Upper lobe of left lung (tissue), 6 donors: ENCODE results near the gene GSN. TPM values are rescaled to one million over a fixed set of nuclear protein-coding genes. Genes with fewer than 3 reads are reported as not detected.

Experiments
- ATAC-seq, 2 donors: fragments of 200-7000 bp; cut with Tn5 transposase; one replicate each; pipeline ENCODE4 v1.9.1; 2022; ENCODE audit warnings: mild to moderate bottlenecking in 2 of 2, moderate library complexity in 2 of 2; ENCODE audit not compliant: low FRiP score in 2 of 2
- DNase-seq, 2 donors: peaks; one replicate each; pipeline ENCODE4 v3.0.0-alpha.2; 2019 to 2020
- H3K27ac ChIP-seq, 4 donors: fragments of 200-600 bp; sonication (generic); one replicate each; pipeline ENCODE4 v1.5.1; 2016 to 2019
- H3K27me3 ChIP-seq, 4 donors: fragments of 200-600 bp; sonication (generic); one replicate each; pipeline ENCODE4 v1.5.1; 2017 to 2019
- H3K36me3 ChIP-seq, 4 donors: fragments of 200-600 bp; sonication (generic); one replicate each; pipeline ENCODE4 v1.5.1; 2016 to 2019
- H3K4me1 ChIP-seq, 4 donors: fragments of 200-600 bp; sonication (generic); one replicate each; pipeline ENCODE4 v1.5.1; 2018 to 2019
- H3K4me3 ChIP-seq, 4 donors: fragments of 200-600 bp; sonication (generic); one replicate each; pipeline ENCODE4 v1.5.1; 2017 to 2019; ENCODE audit warnings: mild to moderate bottlenecking in 2 of 4, moderate library complexity in 1 of 4
- H3K9me3 ChIP-seq, 4 donors: fragments of 200-600 bp; sonication (generic); one replicate each; pipeline ENCODE4 v1.5.1; 2018 to 2019
- EP300 ChIP-seq, 4 donors: sonication (generic); formaldehyde crosslinking; IDR thresholded peaks; one replicate each; pipeline ENCODE4 v1.5.1; 2017; ENCODE audit warnings: antibody characterized with exemption in 4 of 4, control low read depth in 2 of 4
- POLR2A ChIP-seq, 4 donors: fragments of 450-650 bp; IDR thresholded peaks; one replicate each; pipeline ENCODE4 v1.5.1; 2016 to 2017; ENCODE audit warnings: antibody characterized with exemption in 4 of 4, mild to moderate bottlenecking in 2 of 4
- POLR2AphosphoS5 ChIP-seq, 2 donors: sonication (generic); formaldehyde crosslinking; IDR thresholded peaks; one replicate each; pipeline ENCODE4 v1.5.1; 2017; ENCODE audit warnings: antibody characterized with exemption in 2 of 2
- WGBS, 2 donors: methylation state at CpG; one replicate each; pipeline ENCODE4 v1.1.5; 2017 to 2018; 5-methylcytosine and 5-hydroxymethylcytosine counted together
- total RNA-seq, 6 donors: library from RNA; depleted of rRNA in 4 of 6; stranded (reverse); fragments of >200 nt in 4 of 6; gene quantifications; one replicate each; pipeline versions ENCODE4 v1.1.0 to v1.2.1, GENCODE V29; 2016 to 2021
- TF ChIP-seq, protein P1 (sequence below), 6 experiments: fragments of 450-650 bp in 4 of 6; fragments of 200-600 bp in 2 of 6; sonication (generic) in 2 of 6; IDR thresholded peaks; one replicate each; pipeline ENCODE4 v1.5.1; 2016 to 2019; ENCODE audit warnings: antibody characterized with exemption in 6 of 6
- donor health status: DM: no; HTN: no; CAD: no; lungs with moderate emphysema.
- donor health status: DM: no; HTN: yes; CAD: no; lungs with severe emphysema.

The GSN gene
- total RNA-seq, 6 donors from 2014 or later: 217 to 935 (median 648) TPM

DNA sequence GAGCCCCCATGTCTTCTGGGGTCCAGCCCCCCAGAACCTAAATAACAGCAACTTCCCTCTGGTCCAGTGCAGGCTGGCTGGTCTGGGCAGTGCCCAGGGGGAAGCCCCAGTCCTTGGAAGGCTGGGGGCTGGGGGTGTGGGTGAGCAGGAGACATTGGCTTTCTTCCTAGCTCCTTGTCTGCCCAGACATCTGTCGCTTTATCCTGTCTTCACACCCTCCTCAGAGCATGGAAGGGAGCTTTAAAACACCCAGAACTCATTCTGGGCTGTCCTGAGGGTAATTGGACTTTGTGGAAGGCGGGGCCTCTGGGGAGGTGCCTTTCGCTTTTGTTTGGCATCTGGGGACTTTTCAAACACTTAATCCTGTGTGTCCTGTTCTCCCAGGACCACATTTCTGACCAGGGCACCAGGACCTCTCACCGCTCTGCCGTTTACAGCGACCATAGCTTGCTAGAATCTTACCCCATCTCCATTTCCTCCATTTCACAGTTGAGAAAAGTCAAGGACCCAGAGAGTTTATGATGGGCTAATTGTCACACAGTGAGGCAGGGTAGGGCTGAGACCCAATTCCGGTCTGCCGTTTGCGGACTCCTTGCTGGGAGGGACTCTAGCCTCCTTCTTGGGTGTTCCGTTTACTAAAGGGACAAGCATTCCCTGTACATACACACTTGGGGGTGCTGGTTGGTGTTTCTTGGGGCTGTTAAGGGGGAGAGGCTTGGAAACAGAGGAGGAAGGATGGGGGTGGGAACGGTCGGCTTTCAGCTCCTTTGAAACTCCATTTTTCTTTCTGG, 1.1 kb downstream of the GSN start:
- ATAC-seq: peak; percentile 9 to 70
- Histone ChIP-seq H3K27me3 (no peaks in the 10 kb centered on the region), H3K27ac (peak overlapping the region; percentile 71 to 95 (median 87)), H3K4me3 (peak overlapping the region; percentile 65 to 89 (median 79)), H3K9me3 (no peaks in the 10 kb centered on the region), H3K36me3 (no peaks in the 10 kb centered on the region), H3K4me1 (peaks cover 31 to 52% (median 44%) of the 10 kb centered on the region in 4 donors)
- DNase-seq: peak in 1 of 2 donors; percentile 62
- 8 to 12% methylated on average over 12 of the region's 12 CpGs for WGBS, 2 donors
- TF ChIP-seq POLR2AphosphoS5 (IDR thresholded peaks at IDR 0.05): peak; percentile 32 to 69
- no peak for TF ChIP-seq EP300 (IDR thresholded peaks at IDR 0.05)
- TF ChIP-seq POLR2A (IDR thresholded peaks at IDR 0.05): peak in 2 of 4 donors; percentile 29 to 39

DNA sequence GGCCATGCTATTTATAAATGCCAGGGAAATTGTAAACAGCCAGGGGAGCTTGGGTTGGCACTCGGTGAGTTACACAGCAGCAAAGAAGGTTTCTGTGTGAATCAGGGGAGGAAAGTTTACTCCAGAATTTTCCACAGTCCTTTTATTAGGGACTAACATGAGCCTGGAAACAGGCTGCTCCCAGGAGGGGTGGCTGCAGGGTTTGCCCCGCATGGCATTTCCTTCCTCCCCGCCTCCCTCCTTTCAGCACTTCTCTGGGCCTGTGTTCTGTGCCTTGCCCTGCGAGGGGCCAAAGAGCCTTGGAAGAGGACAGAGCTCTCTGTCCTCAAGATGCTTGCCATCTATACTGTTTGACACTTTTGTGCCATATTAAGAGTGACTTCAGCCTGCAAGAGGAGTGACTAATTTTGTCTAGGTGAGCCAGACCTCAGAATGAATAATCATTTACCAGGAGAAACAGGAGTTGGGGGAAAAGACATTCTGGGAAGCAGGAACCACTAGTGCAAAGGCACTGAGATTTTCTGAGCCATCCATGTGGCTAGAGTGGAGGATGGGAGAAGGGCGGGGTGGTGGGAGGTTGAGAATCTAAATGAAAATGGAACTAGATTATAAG, 1.8 kb downstream of the GSN start:
- WGBS, 2 donors: 36 to 50% methylated on average over 2 to 5 of the region's 5 CpGs
- TF ChIP-seq POLR2AphosphoS5 (IDR thresholded peaks at IDR 0.05) (no peak), EP300 (IDR thresholded peaks at IDR 0.05) (no peak), POLR2A (IDR thresholded peaks at IDR 0.05) (no peak)
- TF ChIP-seq, protein P1, sequence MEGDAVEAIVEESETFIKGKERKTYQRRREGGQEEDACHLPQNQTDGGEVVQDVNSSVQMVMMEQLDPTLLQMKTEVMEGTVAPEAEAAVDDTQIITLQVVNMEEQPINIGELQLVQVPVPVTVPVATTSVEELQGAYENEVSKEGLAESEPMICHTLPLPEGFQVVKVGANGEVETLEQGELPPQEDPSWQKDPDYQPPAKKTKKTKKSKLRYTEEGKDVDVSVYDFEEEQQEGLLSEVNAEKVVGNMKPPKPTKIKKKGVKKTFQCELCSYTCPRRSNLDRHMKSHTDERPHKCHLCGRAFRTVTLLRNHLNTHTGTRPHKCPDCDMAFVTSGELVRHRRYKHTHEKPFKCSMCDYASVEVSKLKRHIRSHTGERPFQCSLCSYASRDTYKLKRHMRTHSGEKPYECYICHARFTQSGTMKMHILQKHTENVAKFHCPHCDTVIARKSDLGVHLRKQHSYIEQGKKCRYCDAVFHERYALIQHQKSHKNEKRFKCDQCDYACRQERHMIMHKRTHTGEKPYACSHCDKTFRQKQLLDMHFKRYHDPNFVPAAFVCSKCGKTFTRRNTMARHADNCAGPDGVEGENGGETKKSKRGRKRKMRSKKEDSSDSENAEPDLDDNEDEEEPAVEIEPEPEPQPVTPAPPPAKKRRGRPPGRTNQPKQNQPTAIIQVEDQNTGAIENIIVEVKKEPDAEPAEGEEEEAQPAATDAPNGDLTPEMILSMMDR (IDR thresholded peaks at IDR 0.05): no peak
- H3K27ac ChIP-seq: peak overlapping the region; percentile 71 to 95 (median 87)
- peak overlapping the region in 3 of 4 donors; percentile 65 to 89 (median 83) for H3K4me3 ChIP-seq
- H3K9me3 ChIP-seq: no peaks in the 10 kb centered on the region
- DNase-seq (no peak), ATAC-seq (no peak)
- peaks cover 31 to 57% (median 44%) of the 10 kb centered on the region in 4 donors for H3K4me1 ChIP-seq
- no peaks in the 10 kb centered on the region for H3K36me3 ChIP-seq
- H3K27me3 ChIP-seq: no peaks in the 10 kb centered on the region

DNA sequence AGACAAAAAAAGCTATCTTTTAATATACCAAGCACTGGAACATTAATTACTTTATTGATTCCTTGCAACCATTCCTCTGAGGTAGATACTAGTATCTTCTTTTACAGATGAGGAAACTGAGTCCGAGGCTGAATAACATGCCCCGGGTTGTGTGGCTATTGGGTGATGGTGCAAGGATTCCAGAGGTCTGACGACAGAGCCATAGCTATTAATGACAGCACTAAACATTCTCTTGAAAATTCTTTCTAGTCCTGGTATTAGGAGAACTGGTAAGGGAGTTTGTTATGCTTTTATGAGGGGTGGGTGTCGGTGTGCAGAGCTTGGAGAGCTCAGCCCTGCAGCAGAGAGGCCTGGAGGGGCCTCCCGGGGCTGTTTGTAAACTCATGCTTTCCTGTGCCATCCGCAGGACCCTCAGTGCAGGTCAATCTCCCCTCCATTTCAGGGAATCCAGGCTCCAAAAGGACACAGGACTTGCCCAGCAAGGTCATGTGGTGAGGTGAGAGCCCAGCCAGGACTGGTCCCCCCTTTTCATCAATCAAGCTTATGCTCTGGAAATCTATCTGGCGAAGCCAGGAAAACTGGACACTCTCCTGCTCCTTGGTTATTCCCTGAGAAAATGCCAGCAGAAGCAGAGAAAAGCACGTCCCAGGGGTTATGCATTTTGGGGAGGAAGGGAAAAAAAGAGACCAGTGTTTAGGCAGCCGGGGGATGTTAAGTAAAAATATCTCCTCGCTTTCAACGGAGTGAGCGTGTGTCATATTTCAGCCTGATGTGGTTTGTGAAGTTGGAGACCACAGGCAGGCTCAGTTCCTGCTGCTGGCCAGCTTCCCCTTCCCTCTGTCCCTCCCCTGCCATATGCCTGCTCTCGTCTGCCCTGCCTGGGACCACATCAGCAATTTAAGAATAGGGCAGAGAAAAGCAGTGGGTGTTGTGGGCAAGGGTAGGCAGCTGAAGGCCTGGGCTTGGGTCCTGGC, 3.7 kb downstream of the GSN start:
- 54 to 63% methylated on average over 13 of the region's 13 CpGs for WGBS, 2 donors
- H3K4me1 ChIP-seq: peaks cover 31 to 58% (median 44%) of the 10 kb centered on the region in 4 donors
- no peaks in the 10 kb centered on the region for H3K9me3 ChIP-seq
- TF ChIP-seq, protein P1 (IDR thresholded peaks at IDR 0.05): no peak
- TF ChIP-seq POLR2A (IDR thresholded peaks at IDR 0.05) (no peak), POLR2AphosphoS5 (IDR thresholded peaks at IDR 0.05) (peak in 1 of 2 donors; percentile 25), EP300 (IDR thresholded peaks at IDR 0.05) (no peak)
- peak overlapping the region; percentile 36 to 91 (median 68) for H3K27ac ChIP-seq
- DNase-seq (peak in 1 of 2 donors; percentile 72), ATAC-seq (peak; percentile 27 to 76)
- peak overlapping the region in 1 of 4 donors; percentile 15 for H3K4me3 ChIP-seq
- no peaks in the 10 kb centered on the region for H3K36me3 ChIP-seq
- no peaks in the 10 kb centered on the region for H3K27me3 ChIP-seq

DNA sequence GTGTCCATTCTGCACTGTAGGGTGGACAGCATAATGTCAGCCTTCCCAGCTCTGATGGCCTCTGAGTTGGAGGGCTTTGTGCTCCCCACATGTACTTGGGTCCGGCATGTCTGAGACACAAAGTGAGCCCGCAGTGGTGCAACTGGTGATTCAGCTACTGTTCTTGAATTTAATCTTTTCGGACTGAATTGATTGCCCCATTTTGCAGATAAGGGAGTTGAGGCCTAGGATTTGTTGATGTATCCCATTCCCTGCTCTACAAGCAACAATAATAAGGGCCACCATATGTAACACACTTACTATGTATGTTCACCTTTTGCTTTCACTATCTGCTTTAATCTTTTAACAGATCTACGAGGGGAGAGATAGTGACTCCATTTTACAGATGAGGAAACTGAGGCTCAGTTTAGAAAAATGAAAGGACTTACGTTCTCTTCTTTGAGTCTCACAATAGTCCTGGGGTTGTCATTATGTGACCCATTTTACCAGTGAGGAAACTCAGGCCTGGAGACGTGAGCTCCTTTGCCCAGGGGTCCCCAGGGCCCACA, 4.5 kb downstream of the GSN start:
- TF ChIP-seq POLR2AphosphoS5 (IDR thresholded peaks at IDR 0.05): no peak
- TF ChIP-seq, protein P1 (IDR thresholded peaks at IDR 0.05): no peak
- no peak for TF ChIP-seq POLR2A (IDR thresholded peaks at IDR 0.05)
- no peak for TF ChIP-seq EP300 (IDR thresholded peaks at IDR 0.05)
- no peaks in the 10 kb centered on the region for H3K27me3 ChIP-seq
- no peak overlapping the region for H3K4me3 ChIP-seq
- peak overlapping the region; percentile 36 to 91 (median 68) for H3K27ac ChIP-seq
- H3K4me1 ChIP-seq: peaks cover 32 to 53% (median 43%) of the 10 kb centered on the region in 4 donors
- no peaks in the 10 kb centered on the region for H3K36me3 ChIP-seq
- WGBS, 2 donors: 74 to 76% methylated on average over 6 of the region's 6 CpGs
- DNase-seq: no peak
- H3K9me3 ChIP-seq: no peaks in the 10 kb centered on the region
- ATAC-seq: no peak
